NCI-H2227 (cell line): ENCODE data around the gene PSMF1.

Source experiments
- DNase-seq: peaks from one replicate; lab custom pipeline; 2025; ENCODE audit not compliant: unreplicated experiment; lab: John Stamatoyannopoulos, UW

Gene PSMF1

DNA sequence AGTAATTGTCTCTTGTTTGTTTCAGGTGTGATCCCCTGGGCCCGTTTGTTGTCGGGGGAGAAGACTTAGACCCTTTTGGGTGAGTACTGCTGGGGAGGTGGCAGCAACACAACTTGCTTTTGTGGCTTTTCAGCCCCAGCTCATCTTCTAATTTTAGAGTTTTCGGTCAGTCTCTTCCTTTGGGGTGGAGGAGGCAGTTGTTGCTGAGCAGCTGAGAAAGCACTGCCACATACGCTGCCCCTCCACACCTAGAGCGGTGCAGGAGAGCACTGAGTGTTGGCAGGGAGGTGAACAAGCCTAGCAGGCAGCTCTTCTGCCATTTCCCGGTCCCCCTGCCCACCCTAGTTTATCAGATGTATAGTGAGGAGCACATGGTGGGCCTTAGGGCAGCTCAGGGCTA, 44.7 kb downstream of the PSMF1 start:
- DNase-seq, result no peak

DNA sequence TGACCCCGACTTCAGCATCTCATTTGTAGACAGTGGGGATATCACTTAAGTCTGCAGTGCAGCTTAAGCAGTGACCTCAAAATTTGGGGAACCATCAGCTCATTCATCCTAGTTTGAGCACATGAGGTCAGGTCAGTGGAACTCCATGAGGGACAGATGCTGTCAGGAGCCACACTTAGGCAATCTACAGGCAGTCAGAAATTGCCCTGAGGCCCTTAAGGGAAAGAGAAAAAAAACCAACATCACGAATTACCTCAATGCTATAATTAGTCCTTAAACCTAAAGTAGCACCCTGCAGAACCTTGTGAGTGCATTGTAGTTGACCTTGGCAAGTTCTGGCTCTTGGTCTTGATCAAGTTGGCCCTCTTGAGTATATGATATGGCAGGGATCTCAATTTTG, 45.3 kb downstream of the PSMF1 start:
- no peak for DNase-seq

DNA sequence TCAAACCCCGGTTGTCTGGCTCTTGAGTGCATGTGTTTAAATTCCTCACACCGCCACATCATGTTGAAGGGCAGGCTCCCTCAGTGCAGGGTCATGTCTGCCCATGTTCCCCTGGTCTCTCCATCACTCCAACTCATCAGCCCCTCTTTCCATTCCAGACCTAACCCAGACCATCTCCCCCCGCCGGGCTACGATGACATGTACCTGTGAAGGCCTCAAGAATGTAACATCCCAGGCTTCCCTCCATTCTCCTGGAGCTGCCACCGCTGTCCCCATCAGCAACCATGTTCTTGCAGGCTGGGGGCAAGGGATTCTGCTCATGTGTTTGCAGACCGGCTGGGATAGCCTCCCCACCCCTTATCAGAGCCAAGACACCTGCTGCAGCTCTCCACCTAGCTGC, 46.5 kb downstream of the PSMF1 start:
- DNase-seq, result no peak

DNA sequence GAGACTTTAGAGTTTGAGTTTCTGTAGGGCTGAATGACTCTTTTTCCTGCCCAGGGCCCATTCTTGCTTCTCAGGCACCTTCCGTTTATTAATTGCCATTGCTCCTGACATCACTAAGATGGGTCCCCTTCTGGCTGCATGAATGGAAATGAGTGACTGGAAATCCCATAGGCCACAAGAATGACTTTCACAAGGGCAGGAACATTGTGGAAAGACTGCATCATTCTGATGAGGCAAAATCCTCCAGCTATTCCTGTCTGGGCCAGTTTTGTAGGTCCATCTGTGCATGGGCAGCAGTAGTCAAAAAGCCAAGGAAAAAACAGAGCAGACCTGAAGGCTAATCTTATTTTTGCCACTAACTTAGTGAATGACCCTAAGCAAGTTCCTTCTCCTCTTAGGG, 47.1 kb downstream of the PSMF1 start:
- DNase-seq, result no peak

DNA sequence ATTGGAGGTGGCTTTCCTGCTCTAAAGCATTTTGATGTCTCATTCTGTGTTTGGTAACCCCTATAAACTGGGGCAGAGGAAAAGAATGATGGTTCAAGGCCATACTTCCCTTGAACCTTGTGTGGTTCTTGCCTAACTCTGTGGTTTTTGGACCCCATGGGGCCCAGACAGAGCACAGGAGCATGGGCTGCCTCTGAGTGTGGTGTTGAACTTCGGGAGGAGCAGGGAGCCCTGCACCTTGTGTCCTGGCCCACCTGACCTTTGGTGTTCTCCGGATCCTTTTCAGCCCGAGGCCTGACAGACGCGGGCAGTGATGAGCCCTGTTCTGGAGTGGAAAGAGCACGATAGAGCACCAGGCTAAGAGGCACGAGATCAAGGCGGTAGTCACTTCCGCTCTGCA, 47.5 kb downstream of the PSMF1 start:
- DNase-seq, result no peak

DNA sequence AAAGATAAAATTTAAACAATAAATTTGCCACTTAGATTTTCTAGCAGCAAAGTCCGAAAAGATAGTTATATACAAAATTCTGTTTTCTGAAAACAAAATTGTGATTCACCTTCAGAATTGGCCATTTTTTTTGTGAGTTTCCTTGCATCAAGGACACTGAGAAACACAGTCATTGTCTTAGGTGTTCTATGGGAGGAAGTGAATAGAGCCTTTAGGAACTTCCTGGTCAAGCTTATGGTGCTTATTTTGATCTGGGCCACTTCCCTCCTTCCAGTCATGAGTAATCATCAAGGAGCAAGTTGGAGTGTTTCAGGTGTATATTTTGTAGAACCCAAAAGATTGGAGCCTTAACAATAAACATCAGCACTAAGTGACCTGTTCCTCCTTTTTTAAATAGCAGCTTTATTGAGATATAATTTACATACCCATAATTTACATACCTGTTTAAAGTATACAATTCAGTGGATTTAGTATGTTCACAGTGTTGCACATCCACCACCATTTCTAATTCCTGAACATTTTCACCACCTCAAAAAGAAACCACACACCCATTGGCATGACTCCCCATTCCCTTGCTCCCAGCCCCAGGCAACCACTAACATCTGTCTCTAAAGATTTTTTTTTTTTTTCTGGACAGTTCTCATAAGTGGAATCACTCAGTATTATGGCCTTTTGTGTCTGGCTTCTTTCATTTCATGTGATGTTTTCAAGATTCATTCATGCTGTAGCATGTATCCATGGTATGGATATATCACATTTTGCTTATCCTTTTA, 48.7 kb downstream of the PSMF1 start:
- DNase-seq, result no peak

DNA sequence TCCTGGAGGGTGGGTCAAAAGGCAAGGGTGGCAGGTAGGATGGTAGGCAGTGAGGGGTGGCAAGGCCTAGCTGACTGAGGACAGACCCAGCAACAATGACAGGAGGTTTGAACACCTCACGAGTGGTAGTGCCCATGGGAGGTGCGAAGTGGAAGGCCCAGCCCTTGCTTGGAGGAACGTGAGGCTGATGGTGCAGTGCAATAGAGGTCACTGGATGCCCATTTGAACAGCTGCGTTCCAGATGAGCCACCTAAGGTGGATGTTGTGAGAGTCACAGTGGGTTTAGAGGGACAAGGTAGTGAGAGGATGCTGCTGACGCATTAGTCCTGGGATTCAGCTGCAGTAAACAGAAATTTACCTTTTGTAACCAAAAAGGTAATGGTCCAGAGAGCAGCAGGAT, 50.8 kb downstream of the PSMF1 start:
- DNase-seq, result no peak

DNA sequence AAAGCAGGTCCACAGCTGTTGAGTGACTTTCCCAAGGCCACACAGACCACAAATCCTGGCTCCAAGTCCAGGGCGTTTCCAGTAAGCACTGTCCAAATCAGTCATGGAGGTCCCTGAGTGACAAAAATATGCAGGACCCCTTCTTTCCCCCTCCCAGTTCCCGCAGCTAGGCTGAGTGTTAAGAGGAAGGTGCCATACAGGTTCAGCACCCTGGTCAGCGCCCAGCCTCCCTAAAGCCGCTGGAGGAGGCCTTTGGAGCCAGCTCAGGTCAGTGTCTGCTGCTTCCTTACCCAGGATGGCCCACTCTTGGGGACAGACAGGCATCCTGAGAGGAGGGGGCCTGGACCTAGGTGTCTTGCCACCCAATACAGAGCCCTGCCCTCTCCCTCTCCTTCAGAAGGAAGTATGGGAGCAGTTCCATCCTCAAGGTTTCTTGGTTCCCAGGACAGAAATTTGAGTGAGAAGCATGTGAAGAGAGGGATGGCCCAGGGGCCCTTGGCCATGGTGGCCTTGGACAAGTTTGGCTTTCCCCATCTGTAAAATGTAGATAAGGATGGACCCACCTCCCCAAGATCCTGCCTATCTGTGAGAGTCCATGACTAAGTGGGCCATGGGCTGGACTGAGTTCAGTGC, 53.2 kb downstream of the PSMF1 start:
- no peak for DNase-seq

DNA sequence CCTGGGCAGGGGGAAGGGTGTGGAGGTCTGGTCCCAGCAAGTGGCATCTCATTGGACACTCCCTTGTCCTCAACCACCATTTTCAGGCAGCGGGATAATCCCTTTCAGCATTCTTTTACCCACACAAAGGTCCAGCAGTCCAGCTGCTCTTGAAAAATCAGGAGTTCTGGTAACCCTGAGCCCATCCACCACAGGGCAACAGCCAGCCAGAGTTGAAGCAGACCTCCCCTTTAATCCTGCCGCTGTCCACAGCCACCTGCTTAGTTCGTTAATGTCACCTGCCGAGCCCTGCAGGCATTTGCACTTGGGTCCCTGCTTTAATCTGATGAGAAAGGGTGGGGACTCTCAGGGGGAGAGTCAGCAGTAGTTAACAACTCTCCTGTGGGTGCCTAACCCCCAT, 55.3 kb downstream of the PSMF1 start:
- DNase-seq, result no peak

DNA sequence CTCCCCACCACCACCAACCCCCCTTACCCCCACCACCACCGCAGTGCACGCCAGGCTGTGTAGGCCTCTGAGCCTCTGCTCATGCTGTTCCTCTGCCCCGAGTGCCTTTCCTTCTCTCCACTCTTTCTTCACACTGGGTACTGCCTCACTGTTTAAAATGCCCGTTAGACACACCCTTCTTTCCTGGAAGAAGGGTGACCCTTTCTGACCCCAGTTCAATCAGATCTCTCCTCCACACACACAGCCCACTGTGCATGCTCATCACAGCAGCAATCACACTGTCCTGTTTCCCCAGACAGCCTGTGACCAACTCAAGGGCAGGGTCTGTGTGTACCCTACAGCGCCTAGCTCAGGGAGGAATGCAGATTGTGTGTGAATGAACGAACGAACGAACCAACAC, 56.4 kb downstream of the PSMF1 start:
- no peak for DNase-seq

DNA sequence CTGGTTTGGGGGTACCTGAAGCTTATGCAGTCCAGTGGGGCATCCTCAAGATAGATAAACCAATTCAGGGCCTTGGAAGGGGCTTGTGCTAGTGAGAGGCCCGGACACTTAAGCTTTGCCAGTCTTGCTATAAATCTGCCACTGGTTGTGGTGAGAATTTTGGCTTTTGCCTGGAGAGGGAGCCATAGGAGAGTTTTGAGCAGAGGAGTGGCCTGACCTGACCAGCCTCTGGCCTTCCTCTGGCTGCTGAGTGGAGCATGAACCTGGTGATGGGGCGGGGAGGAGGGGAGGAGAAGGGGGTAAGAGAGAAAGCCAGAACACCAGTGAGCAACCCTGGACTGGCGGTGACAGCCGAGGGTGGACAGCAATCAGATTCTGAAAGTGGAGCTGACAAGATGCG, 59.3 kb downstream of the PSMF1 start:
- no peak for DNase-seq

DNA sequence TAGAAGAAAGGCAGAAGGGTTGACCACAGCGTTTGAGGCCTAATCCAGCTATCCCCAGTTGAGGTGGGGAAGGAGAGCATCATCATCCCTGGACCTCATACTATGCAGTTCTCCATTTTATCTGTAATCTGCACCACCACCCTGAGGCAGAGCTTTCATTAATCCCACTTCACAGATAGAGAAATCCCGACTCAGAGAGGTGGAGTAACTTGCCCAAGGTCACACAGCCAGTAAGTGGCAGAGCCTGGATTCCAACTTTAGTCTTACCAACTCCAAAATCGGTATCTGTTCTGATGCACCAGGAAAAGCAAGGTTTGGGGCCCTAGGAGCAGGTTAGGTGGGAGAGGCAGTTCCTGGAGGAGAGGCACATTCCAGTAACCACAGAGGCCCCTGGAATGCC, 59.7 kb downstream of the PSMF1 start:
- no peak for DNase-seq

DNA sequence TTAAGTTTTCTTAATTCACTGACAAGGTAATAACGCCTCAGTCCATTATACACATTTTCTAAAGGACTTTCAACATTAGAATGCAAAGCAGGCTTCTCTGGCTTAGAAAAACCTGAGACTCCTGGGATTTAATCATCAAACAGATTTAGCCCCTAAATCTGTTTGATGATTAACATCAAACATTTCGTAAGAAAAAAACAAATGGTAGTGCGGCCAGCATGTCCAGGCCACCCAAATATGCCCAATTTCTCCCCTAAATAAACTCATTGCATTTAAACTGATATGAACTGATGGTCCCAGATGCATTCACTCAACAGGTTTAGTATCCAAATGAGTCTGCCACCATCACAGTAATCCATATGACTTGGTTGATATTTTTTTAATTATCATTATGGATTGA, 60.2 kb downstream of the PSMF1 start:
- no peak for DNase-seq

DNA sequence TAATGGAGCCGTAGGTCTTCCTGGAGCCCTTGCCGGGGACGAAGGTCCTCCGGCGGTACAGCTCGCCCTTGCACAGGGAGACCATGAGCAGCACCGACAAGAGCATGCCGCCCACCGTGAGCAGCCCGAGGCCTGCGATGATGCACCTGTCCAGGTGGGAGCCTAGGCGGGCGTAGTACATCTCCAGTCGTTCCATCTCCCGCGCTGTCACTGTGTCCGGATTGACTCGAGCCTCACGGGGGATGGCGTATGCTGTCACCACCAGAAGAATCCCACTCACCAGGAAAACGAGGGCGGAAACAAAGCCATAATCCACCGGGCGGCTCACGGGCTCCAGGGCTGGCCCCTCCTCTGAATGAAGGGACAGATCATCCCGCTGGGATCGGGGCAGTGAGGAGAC, 62.5 kb downstream of the PSMF1 start:
- DNase-seq, result no peak

DNA sequence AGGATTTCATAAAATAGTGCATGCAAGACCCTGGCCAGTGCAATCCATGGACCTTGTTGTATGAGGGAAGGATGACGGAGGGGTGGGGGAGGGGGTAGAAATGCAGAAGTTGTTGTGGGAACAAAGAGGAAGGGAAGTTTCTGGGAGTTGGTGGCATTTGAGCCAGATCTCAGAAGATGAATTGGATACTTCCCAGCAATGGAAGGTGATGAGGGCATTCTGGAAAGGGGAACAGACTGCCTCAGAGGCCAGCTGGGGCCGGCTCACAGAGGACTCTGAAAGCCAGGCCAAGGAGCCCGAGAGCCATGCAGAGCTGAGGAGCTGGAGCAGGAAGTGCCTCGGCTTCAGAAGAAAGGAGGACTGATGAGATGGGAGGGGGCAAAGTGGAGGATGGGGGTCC, 63.7 kb downstream of the PSMF1 start:
- DNase-seq, result no peak

DNA sequence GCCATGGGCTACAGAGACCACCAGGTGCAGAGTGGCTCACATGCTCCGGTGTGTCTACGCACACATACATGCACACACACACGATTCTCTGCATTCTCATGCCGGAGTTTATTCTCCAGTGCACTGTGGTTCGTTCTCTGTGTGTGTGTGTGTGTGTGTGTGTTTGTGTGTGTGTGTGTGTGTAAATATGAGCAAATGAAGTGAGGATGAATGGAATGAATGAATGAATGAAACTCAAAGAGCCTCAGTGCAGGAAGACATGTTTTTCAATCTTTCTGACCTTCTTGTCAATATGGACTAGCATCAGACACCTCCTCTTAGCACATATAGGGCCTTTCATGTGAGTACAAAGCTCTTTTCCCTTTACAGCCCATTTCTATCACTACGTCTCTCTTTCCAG, 64.8 kb downstream of the PSMF1 start:
- no peak for DNase-seq

DNA sequence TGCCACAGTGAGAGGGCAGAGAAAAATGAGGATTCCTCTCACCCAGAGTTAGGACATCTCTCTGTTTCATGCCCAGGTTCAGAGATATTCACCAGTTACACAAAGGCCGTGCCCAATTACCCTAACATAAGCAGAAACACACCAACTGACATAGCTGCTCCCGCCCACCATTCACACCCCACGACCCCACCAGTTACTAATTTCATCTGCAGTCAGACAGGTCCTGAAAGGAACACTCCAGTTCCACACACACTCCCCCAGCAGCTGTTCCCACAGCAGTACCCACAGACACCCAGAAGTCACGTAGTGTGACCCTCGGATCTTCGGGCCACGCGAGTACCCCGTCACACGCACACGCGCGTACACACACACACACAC, 65.8 kb downstream of the PSMF1 start:
- DNase-seq, result no peak

DNA sequence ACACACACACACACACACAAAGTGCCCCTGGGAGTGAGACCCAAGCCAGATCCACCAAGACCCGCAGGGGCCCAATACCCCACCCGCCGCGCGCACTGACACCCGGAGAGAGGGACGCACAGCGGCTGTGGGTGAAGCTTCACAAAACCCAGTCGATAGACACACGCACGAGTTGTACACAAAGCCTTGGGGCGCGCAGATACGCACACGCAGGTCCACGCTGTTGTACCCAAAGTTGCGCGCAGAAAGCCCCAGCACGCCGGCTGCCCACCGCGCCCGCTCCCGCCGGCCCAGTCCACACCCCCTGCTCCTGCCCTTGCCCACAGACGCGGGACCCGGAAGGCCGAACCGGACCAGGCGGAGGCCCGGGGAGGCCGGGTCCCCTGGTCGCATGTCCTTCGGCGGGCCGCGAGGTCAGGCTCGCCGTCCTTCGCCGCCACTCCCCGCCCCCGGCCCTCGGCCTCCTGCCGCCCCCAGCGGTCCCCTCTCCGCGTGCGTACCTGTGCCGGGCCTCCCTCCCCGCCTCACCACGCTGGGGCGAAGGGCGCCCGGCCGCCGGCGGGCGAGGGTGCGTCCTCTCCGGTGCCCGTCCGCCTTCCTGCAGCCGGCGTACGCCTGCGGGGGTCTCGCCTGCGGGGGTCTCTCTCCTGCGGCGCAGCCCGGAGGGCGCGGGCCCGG, 66.4 kb downstream of the PSMF1 start, which contains the start of gene TMEM74B:
TMEM74B (minus strand) TSS at position 344 of the 678 bp plus-strand sequence. CDS start 1,180 bp downstream, outside the sequence.
- peak; percentile 43 for DNase-seq

DNA sequence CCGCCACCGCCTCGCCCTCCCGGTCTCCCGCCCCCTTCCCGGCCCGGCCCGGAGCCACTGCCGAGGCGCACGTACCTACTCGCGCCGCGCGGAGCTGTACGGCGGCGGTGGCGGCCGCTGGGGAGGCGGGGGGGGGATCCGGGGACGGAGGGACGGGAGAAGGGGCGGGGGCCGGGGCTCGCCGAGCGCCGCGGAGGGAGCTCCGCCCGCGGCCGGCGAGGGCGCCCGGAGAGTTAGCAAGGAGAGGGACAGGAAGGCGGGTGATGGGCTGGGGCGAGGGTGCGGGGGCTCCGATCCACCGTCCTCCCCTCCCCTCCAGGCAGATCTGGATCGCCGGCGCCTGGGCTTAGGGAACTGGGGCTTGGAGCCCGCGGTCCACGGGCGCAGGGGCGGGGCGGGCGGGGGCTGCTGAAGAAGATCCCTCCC, 66.9 kb downstream of the PSMF1 start:
- peak; percentile 53 for DNase-seq

DNA sequence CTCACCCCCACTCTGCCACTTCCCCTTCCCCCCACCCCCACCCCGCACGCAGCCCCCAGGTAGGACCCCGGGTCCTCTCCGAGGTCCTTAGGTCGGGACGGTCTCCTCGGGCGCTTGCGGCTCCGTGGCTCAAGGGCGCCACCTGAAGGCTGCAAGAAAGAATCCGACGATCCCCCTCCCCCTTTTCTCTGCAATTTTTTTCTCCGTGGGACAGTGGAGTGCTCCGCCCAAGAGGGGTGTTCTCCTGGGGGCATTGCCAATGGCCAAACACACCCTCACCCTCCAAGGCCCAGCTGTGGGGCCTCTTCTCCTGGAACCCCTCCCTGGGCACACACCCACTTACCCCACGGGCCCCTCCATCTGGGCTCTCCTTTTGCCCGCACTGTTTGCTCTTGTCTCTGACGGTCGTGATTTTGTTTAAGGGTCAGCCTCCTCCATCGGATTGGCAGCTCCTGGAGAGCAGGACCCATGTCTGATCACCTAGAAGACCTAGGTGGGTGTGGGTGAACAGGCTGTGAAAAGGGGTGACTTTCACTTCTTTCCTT, 67.5 kb downstream of the PSMF1 start:
- DNase-seq, result peak; percentile 79

DNA sequence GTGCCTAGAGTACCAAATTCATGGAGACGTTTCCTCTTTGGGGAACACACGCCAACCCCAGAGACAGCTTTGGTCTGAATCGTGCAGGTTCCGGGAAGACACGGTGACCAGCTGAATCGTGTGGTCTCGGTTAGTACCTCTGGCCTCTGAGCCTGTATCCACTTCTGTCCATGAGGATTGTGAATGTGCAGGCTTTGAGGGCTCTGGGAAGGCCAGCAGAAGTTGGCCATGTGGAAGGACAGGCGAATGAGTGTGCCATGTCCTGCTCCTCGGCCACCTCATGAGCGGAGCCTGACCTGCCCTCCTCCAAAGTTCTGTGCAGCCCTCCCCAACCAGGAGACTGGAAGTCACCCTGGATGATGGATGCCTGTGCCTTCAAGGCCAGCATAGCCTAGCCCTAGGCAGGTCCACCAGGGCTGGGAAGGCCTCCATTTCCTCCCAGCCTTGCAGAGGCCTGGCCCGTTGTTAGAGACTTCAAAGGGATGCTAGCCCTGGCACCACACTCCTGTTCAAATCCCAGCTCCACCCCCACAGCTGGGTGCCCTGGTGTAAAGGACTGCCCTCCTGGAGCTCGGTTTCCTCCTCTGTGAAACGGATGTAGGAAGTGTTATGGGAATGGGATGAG, 68.1 kb downstream of the PSMF1 start:
- DNase-seq, result no peak
